Heart left ventricle (tissue), 13 donors: ENCODE data around the gene CACNA1S.

Source experiments
- POLR2A ChIP-seq, 2 donors: fragments of 450-650 bp; IDR thresholded peaks; one replicate each; pipeline ENCODE4 v1.6.1; 2017; ENCODE audit warnings: antibody characterized with exemption in 2 of 2, mild to moderate bottlenecking in 2 of 2, moderate library complexity in 2 of 2
- TF ChIP-seq, protein P1 (sequence below), 12 donors: fragments of 200-600 bp; sonication (generic) in 4 of 12; IDR thresholded peaks; one replicate each; pipeline versions ENCODE4 v1.5.0 to v1.8.0; 2018 to 2022; ENCODE audit warnings: antibody characterized with exemption in 12 of 12, mild to moderate bottlenecking in 5 of 12
- donor health status: ischemic (EF 13 %, LVEDD 7.1; RV severe dilation, severe dysfunction).
- donor health status: DM: no; HTN: yes; CAD: no.
- donor health status: DM: no; HTN: no; CAD: no.
- donor health status: ischemic (EF 25% LVEDD 6.9; RV normal size, moderate dysfunction).
- donor health status: ischemic (EF 25% LVEDD 5.7; RV mildly dilated, moderate dysfunction).
- donor health status: ischemic (EF 35%, LVEDD 5.7; RV mildly dilated, moderate dysfunction).
- donor health status: nonischemic (EF 11% LVEDD 7.7; RV severe dilation, severe dysfunction).
- donor health status: DM: yes; HTN: yes; CAD: no.
- donor health status: PGD.
- donor health status: ischemic (EF 29% LVEDD 5.4; RV normal size, mild dysfunction).
- donor health status: nonischemic (EF 23%, LVEDD 6.1; RV moderate dilation, normal function).

DNA sequence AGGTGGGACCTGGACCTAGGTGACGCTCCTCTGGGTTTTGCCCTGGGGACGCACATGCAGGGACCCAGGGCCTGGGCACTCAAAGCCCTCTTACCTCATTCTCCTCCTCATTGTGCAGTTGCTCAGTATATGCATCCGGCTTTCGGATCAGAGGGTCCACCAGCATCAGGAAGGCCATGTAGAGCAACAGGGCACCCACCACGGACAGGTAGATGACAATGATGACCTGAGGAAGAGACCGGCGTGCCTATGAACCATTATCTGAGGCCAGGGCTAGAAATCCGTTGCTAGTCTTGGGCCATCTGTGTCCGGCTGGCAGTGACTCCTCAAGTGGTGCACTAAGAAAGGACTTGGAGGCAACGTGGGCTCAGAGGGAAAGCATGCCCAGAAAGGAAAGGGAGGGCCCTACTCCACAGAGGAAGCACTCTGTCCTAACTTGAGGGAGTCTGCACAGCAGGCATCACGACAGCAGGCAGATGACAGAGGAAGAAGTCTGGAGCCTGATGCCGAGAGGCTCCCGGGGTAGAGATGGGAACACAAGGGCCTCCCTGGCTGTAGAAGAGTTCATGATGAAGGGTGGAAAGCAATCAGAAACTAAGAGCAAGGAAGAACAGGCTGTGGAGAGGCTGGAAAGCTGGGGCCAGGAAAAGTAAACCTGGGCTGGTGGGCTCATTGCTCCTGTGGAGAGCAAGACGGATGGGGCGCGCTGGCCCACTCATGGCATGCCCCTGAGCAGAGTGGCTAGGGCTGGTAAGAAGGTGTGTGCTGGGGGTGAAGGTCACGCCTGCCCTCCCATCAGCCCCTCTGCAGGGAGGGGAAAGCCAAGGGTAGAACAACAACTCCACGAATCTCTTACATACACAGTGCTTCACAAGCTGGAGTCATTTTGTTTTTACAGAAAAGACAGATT lies 31.8 kb upstream of the CACNA1S start:
- no peak for TF ChIP-seq POLR2A (IDR thresholded peaks at IDR 0.05)
- TF ChIP-seq, protein P1, sequence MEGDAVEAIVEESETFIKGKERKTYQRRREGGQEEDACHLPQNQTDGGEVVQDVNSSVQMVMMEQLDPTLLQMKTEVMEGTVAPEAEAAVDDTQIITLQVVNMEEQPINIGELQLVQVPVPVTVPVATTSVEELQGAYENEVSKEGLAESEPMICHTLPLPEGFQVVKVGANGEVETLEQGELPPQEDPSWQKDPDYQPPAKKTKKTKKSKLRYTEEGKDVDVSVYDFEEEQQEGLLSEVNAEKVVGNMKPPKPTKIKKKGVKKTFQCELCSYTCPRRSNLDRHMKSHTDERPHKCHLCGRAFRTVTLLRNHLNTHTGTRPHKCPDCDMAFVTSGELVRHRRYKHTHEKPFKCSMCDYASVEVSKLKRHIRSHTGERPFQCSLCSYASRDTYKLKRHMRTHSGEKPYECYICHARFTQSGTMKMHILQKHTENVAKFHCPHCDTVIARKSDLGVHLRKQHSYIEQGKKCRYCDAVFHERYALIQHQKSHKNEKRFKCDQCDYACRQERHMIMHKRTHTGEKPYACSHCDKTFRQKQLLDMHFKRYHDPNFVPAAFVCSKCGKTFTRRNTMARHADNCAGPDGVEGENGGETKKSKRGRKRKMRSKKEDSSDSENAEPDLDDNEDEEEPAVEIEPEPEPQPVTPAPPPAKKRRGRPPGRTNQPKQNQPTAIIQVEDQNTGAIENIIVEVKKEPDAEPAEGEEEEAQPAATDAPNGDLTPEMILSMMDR (IDR thresholded peaks at IDR 0.05), result no peak
